SK-N-SH (cell line): ENCODE measurements around the gene MAP3K8. TPM values are rescaled to one million over a fixed set of nuclear protein-coding genes. Genes with fewer than 3 reads are reported as not detected.

Experiments
- CTCF ChIA-PET: fragments of 300-600, 350-600 bp; formaldehyde crosslinking; extraction: SDS; loops from one replicate; lab custom pipeline; 2021; lab: Yijun Ruan, JAX
- POLR2A ChIA-PET: fragments of 350-600 bp; sonication (Branson Sonifier 250); formaldehyde crosslinking; extraction: SDS; loops from one replicate; lab custom pipeline; 2020; ENCODE audit warnings: antibody characterized with exemption, inconsistent platforms; lab: Yijun Ruan, JAX
- DNase-seq: peaks from one replicate; pipeline ENCODE4 v3.0.0; 2012
- H2AFZ ChIP-seq: fragments of 200-600 bp; sonication (generic); 2 replicates; pipeline ENCODE4 v1.8.1; 2016; ENCODE audit warnings: antibody characterized with exemption, mild to moderate bottlenecking, low read depth
- H3F3A ChIP-seq: fragments of 200-600 bp; sonication (generic); replicated peaks from 2 replicates; pipeline ENCODE3; 2016; ENCODE audit warnings: antibody characterized with exemption, mild to moderate bottlenecking; ENCODE audit not compliant: insufficient read depth
- H3K27ac ChIP-seq, 2 experiments: fragments of 200-500 bp in 1 of 2; fragments of 200-600 bp in 1 of 2; sonication (Bioruptor generic) in 1 of 2; sonication (generic), shearing (Covaris generic) in 1 of 2; 2 replicates each; pipeline versions ENCODE4 v1.5.1 to v1.6.1; 2014 to 2016; ENCODE audit warnings: low read depth in 2 of 2, inconsistent platforms in 1 of 2, low read length in 1 of 2, mild to moderate bottlenecking in 1 of 2, mixed read lengths in 1 of 2
- H3K27me3 ChIP-seq: fragments of 200-600 bp; sonication (generic), shearing (Covaris generic); 2 replicates; pipeline ENCODE4 v1.6.1; 2016; ENCODE audit warnings: mixed run types; ENCODE audit not compliant: insufficient read depth
- H3K36me3 ChIP-seq, 2 experiments: fragments of 200-500 bp in 1 of 2; fragments of 200-600 bp in 1 of 2; sonication (Bioruptor generic) in 1 of 2; sonication (generic) in 1 of 2; replicated peaks in 1 of 2; 2 replicates each; pipeline versions ENCODE3 to v1.5.1; 2014 to 2016; ENCODE audit warnings: low read length in 1 of 2, mild to moderate bottlenecking in 1 of 2; ENCODE audit not compliant: insufficient read depth in 2 of 2, control insufficient read depth in 1 of 2
- H3K4me1 ChIP-seq, 2 experiments: fragments of 200-500 bp in 1 of 2; fragments of 200-600 bp in 1 of 2; sonication (Bioruptor generic) in 1 of 2; sonication (generic), shearing (Covaris generic) in 1 of 2; 2 replicates each; pipeline versions ENCODE4 v1.5.1 to v1.6.1; 2014 to 2016; ENCODE audit warnings: low read depth in 1 of 2, low read length in 1 of 2, mixed run types in 1 of 2; ENCODE audit not compliant: insufficient read depth in 2 of 2, control insufficient read depth in 1 of 2
- H3K4me2 ChIP-seq: fragments of 200-600 bp; sonication (generic), shearing (Covaris generic); 2 replicates; pipeline ENCODE4 v1.6.1; 2017; ENCODE audit warnings: mixed run types
- H3K4me3 ChIP-seq, 2 experiments: fragments of 200-500 bp in 1 of 2; fragments of 200-600 bp in 1 of 2; sonication (Bioruptor generic) in 1 of 2; sonication (generic), shearing (Covaris generic) in 1 of 2; 2 replicates each; pipeline versions ENCODE4 v1.5.1 to v1.8.1; 2014 to 2016; ENCODE audit warnings: low read depth in 2 of 2, inconsistent platforms in 1 of 2, low read length in 1 of 2, mild to moderate bottlenecking in 1 of 2, mixed read lengths in 1 of 2, moderate library complexity in 1 of 2
- H3K79me2 ChIP-seq: fragments of 200-600 bp; sonication (generic); 2 replicates; pipeline ENCODE4 v1.8.1; 2017; ENCODE audit warnings: mild to moderate bottlenecking; ENCODE audit not compliant: insufficient read depth
- H3K9ac ChIP-seq: fragments of 200-600 bp; sonication (generic); 2 replicates; pipeline ENCODE4 v1.6.1; 2017; ENCODE audit warnings: mixed run types
- H3K9me2 ChIP-seq: fragments of 200-600 bp; sonication (generic); 2 replicates; pipeline ENCODE4 v1.6.1; 2017; ENCODE audit warnings: mixed run types
- H3K9me3 ChIP-seq: fragments of 200-600 bp; sonication (generic); 2 replicates; pipeline ENCODE4 v1.6.1; 2017; ENCODE audit warnings: mixed run types, mild to moderate bottlenecking, moderate library complexity
- H4K20me1 ChIP-seq: fragments of 200-600 bp; sonication (generic); 2 replicates; pipeline ENCODE4 v1.6.1; 2017; ENCODE audit warnings: mild to moderate bottlenecking, mixed run types; ENCODE audit not compliant: insufficient read depth
- GABPA ChIP-seq: IDR thresholded peaks from 2 replicates; pipeline ENCODE4 v1.4.0; 2012; ENCODE audit warnings: low read depth, mild to moderate bottlenecking
- GATA2 ChIP-seq: sonication (generic); formaldehyde crosslinking; IDR thresholded peaks from 2 replicates; pipeline ENCODE4 v1.5.0; 2020; ENCODE audit warnings: mild to moderate bottlenecking, missing genetic modification reagents
- NFIC ChIP-seq: IDR thresholded peaks from 2 replicates; pipeline ENCODE4 v1.4.0; 2012; ENCODE audit warnings: borderline replicate concordance
- NRF1 ChIP-seq: IDR thresholded peaks from 2 replicates; pipeline ENCODE4 v1.6.1; 2012; ENCODE audit warnings: low read depth, mild to moderate bottlenecking, low read length
- PBX3 ChIP-seq: IDR thresholded peaks from 2 replicates; pipeline ENCODE4; 2012
- POLR2AphosphoS5 ChIP-seq: IDR thresholded peaks from 2 replicates; pipeline ENCODE4 v1.6.1; 2012; ENCODE audit warnings: low read depth, low read length
- RAD21 ChIP-seq: IDR thresholded peaks from 2 replicates; pipeline ENCODE4 v1.6.1; 2012; ENCODE audit warnings: mild to moderate bottlenecking, low read length
- RFX5 ChIP-seq: IDR thresholded peaks from 2 replicates; pipeline ENCODE4 v1.6.1; 2012; ENCODE audit warnings: mild to moderate bottlenecking, improper control_type of control experiment, low read length
- SIN3A ChIP-seq: IDR thresholded peaks from 2 replicates; pipeline ENCODE4 v1.6.1; 2012; ENCODE audit warnings: low read depth, mild to moderate bottlenecking, low read length, moderate library complexity, borderline replicate concordance
- TAF1 ChIP-seq: IDR thresholded peaks from 2 replicates; pipeline ENCODE4 v1.6.1; 2012; ENCODE audit warnings: low read depth, mild to moderate bottlenecking, low read length, moderate library complexity, borderline replicate concordance
- TCF12 ChIP-seq: IDR thresholded peaks from 2 replicates; pipeline ENCODE4 v1.4.0; 2012
- WGBS: methylation state at CpG from one replicate; pipeline ENCODE4 v1.1.6; 2017; ENCODE audit warnings: low lambda C conversion rate; 5-methylcytosine and 5-hydroxymethylcytosine counted together
- polyA plus RNA-seq, 3 experiments: library from polyadenylated mRNA; depleted of rRNA; stranded (reverse); fragments of >200 nt; gene quantifications; 2 replicates each; pipeline ENCODE4 v1.2.3, GENCODE V29; 2012
- TF ChIP-seq, protein P1 (sequence below): fragments of 200-600 bp; sonication (generic); IDR thresholded peaks from 2 replicates; pipeline ENCODE4 v1.6.1; 2017; ENCODE audit warnings: antibody characterized with exemption, mild to moderate bottlenecking, moderate library complexity
- TF ChIP-seq, protein P2 (sequence below): IDR thresholded peaks from 2 replicates; pipeline ENCODE4 v1.6.1; 2012; ENCODE audit warnings: mild to moderate bottlenecking, low read depth, low read length, moderate library complexity
- TF ChIP-seq, protein P3 (sequence below): fragments of 150-350 bp; IDR thresholded peaks from 2 replicates; pipeline ENCODE4 v1.6.1; 2017; ENCODE audit warnings: antibody characterized with exemption, low read length, low read depth, borderline replicate concordance
- TF ChIP-seq, protein P4 (sequence below): fragments of 150-350 bp; IDR thresholded peaks from 2 replicates; pipeline ENCODE4 v1.6.1; 2016; ENCODE audit warnings: mild to moderate bottlenecking, low read depth, low read length

The MAP3K8 gene
- polyA plus RNA-seq, 1 of the 3 experiments (the other 2 are of a cell fraction): 3.7 TPM

- Histone ChIP-seq H3K4me1 (no peaks in the 10 kb centered on the region; a peak in 1 of 4 replicates), H3K9ac (no peak overlapping the region), H3K4me3 (no peak overlapping the region), H3K27me3 (no peaks in the 10 kb centered on the region), H3K9me3 (no peaks in the 10 kb centered on the region), H3K36me3 (no peaks in the 10 kb centered on the region), H3F3A (no peaks in the 10 kb centered on the region), H3K4me2 (no peak overlapping the region), H3K27ac (no peak overlapping the region), H2AFZ (no peak overlapping the region), H4K20me1 (no peaks in the 10 kb centered on the region), H3K9me2 (no peaks in the 10 kb centered on the region), H3K79me2 (no peaks in the 10 kb centered on the region)
- TF ChIP-seq NRF1: no peak
- TF ChIP-seq GABPA: no peak
- TF ChIP-seq, protein P1, sequence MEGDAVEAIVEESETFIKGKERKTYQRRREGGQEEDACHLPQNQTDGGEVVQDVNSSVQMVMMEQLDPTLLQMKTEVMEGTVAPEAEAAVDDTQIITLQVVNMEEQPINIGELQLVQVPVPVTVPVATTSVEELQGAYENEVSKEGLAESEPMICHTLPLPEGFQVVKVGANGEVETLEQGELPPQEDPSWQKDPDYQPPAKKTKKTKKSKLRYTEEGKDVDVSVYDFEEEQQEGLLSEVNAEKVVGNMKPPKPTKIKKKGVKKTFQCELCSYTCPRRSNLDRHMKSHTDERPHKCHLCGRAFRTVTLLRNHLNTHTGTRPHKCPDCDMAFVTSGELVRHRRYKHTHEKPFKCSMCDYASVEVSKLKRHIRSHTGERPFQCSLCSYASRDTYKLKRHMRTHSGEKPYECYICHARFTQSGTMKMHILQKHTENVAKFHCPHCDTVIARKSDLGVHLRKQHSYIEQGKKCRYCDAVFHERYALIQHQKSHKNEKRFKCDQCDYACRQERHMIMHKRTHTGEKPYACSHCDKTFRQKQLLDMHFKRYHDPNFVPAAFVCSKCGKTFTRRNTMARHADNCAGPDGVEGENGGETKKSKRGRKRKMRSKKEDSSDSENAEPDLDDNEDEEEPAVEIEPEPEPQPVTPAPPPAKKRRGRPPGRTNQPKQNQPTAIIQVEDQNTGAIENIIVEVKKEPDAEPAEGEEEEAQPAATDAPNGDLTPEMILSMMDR: no peak
- TF ChIP-seq POLR2AphosphoS5: no peak
- no peak for TF ChIP-seq GATA2
- TF ChIP-seq, protein P2, sequence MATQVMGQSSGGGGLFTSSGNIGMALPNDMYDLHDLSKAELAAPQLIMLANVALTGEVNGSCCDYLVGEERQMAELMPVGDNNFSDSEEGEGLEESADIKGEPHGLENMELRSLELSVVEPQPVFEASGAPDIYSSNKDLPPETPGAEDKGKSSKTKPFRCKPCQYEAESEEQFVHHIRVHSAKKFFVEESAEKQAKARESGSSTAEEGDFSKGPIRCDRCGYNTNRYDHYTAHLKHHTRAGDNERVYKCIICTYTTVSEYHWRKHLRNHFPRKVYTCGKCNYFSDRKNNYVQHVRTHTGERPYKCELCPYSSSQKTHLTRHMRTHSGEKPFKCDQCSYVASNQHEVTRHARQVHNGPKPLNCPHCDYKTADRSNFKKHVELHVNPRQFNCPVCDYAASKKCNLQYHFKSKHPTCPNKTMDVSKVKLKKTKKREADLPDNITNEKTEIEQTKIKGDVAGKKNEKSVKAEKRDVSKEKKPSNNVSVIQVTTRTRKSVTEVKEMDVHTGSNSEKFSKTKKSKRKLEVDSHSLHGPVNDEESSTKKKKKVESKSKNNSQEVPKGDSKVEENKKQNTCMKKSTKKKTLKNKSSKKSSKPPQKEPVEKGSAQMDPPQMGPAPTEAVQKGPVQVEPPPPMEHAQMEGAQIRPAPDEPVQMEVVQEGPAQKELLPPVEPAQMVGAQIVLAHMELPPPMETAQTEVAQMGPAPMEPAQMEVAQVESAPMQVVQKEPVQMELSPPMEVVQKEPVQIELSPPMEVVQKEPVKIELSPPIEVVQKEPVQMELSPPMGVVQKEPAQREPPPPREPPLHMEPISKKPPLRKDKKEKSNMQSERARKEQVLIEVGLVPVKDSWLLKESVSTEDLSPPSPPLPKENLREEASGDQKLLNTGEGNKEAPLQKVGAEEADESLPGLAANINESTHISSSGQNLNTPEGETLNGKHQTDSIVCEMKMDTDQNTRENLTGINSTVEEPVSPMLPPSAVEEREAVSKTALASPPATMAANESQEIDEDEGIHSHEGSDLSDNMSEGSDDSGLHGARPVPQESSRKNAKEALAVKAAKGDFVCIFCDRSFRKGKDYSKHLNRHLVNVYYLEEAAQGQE: no peak
- no peak for TF ChIP-seq SIN3A
- no peak for TF ChIP-seq RFX5
- TF ChIP-seq, protein P3, sequence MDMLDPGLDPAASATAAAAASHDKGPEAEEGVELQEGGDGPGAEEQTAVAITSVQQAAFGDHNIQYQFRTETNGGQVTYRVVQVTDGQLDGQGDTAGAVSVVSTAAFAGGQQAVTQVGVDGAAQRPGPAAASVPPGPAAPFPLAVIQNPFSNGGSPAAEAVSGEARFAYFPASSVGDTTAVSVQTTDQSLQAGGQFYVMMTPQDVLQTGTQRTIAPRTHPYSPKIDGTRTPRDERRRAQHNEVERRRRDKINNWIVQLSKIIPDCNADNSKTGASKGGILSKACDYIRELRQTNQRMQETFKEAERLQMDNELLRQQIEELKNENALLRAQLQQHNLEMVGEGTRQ: no peak
- TF ChIP-seq RAD21: no peak
- no peak for TF ChIP-seq TCF12
- no peak for TF ChIP-seq NFIC
- TF ChIP-seq TAF1: no peak
- TF ChIP-seq PBX3: no peak
- TF ChIP-seq, protein P4, sequence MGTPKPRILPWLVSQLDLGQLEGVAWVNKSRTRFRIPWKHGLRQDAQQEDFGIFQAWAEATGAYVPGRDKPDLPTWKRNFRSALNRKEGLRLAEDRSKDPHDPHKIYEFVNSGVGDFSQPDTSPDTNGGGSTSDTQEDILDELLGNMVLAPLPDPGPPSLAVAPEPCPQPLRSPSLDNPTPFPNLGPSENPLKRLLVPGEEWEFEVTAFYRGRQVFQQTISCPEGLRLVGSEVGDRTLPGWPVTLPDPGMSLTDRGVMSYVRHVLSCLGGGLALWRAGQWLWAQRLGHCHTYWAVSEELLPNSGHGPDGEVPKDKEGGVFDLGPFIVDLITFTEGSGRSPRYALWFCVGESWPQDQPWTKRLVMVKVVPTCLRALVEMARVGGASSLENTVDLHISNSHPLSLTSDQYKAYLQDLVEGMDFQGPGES: no peak
- POLR2A ChIA-PET: no interaction called here
- DNase-seq: no peak
- WGBS: 81% methylated on average over 4 of the region's 4 CpGs
- CTCF ChIA-PET: interaction anchor here (0.6 kb wide), 1 partner anchor 24 kb away, joined by 3 read pairs; no protein-coding TSS in a partner anchor
These were observed 60.6 kb downstream of the MAP3K8 start for GRCh38 chr10:30494558-30494957.
